ENCODE measurements around the gene CDCA8. TPM values are rescaled to one million over a fixed set of nuclear protein-coding genes. Genes with fewer than 3 reads are reported as not detected.

Gene CDCA8
- polyA plus RNA-seq, 4 donors, result 4.0 to 23.5 (median 7.6) TPM

GRCh38 chr1:37755951-37756560 lies 63.7 kb downstream of the CDCA8 start:
- H3K27ac ChIP-seq (ENCODE audit: low read depth in 1 of 3, low read length in 2 of 3), result no peak overlapping the region
- WGBS, 3 donors, result 60 to 71% (median 67%) methylated on average over 4 of the region's 4 CpGs

More at GRCh38 chr1:37755951-37756560, 63.7 kb downstream of the CDCA8 start:
- DNase-seq (no peak), FAIRE-seq (no peak)
- Histone ChIP-seq H3K4me3 (ENCODE audit: low read depth in 1 of 3, low read length in 3 of 3) (no peak overlapping the region), H3K9me3 (ENCODE audit: control insufficient read depth in 2 of 2, insufficient read depth in 1 of 2, low read depth in 1 of 2, low read length in 1 of 2) (no peaks in the 10 kb centered on the region), H3K27me3 (ENCODE audit: control insufficient read depth in 3 of 3, insufficient read depth in 3 of 3, low read length in 3 of 3) (peaks cover 3 to 52% (median 16%) of the 10 kb centered on the region in 3 donors), H3K36me3 (ENCODE audit: control insufficient read depth in 3 of 3, insufficient read depth in 2 of 3, low read depth in 1 of 3, low read length in 3 of 3) (no peaks in the 10 kb centered on the region), H3K4me1 (ENCODE audit: control insufficient read depth in 3 of 3, insufficient read depth in 2 of 3, low read depth in 1 of 3, low read length in 2 of 3) (no peaks in the 10 kb centered on the region)

Other genes starting within 250 kb of the CDCA8 start
- gene ZC3H12A, start 217.9 kb upstream of the CDCA8 start, polyA plus RNA-seq, result 10 to 100 TPM; 12.4 to 24.6 (median 19.4) TPM
- gene MEAF6, start 177.8 kb upstream of the CDCA8 start, polyA plus RNA-seq, result 10 to 100 TPM; 41.9 to 50.3 (median 47.1) TPM
- gene SNIP1, start 138.2 kb upstream of the CDCA8 start, polyA plus RNA-seq, result 10 to 100 TPM in 1 of 4 donors, 1 to 10 TPM in 3; 4.6 to 11.6 (median 5.1) TPM
- 10 to 100 TPM in 1 of 4 donors, 1 to 10 TPM in 3; 1.6 to 30.0 (median 3.8) TPM for gene DNALI1, start 135.6 kb upstream of the CDCA8 start, polyA plus RNA-seq
- 10 to 100 TPM; 29.4 to 67.8 (median 45.5) TPM for gene GNL2, start 96.6 kb upstream of the CDCA8 start, polyA plus RNA-seq
- gene RSPO1, start 57.6 kb upstream of the CDCA8 start, polyA plus RNA-seq, result 1 to 10 TPM in 1 of 4 donors, under 1 TPM in 1, not detected in 2; 0.27 to 1.2 TPM
- gene EPHA10, start 72.6 kb downstream of the CDCA8 start, polyA plus RNA-seq, result 1 to 10 TPM; 1.9 to 5.4 (median 3.5) TPM
- gene MANEAL, start 101.3 kb downstream of the CDCA8 start, polyA plus RNA-seq, result 1 to 10 TPM in 2 of 4 donors, under 1 TPM in 2; 0.81 to 6.1 (median 2.3) TPM
- 10 to 100 TPM; 29.6 to 44.0 (median 38.6) TPM for gene C1orf122, start 115.3 kb downstream of the CDCA8 start, polyA plus RNA-seq
- gene YRDC, start 115.7 kb downstream of the CDCA8 start, polyA plus RNA-seq, result 10 to 100 TPM; 14.0 to 15.7 (median 14.4) TPM
- 1 to 10 TPM; 1.6 to 5.7 (median 3.1) TPM for gene MTF1, start 167.1 kb downstream of the CDCA8 start, polyA plus RNA-seq

Measured in small intestine (tissue), 7 donors.